Stomach (tissue), 9 donors: Measurements from ENCODE around the gene SMIM44. TPM values are rescaled to one million over a fixed set of nuclear protein-coding genes. Genes with fewer than 3 reads are reported as not detected.

Source experiments
- DNase-seq, 2 donors: peaks; one replicate each; pipeline versions ENCODE4 v3.0.0 to v3.0.0-alpha.2; 2013 to 2019
- H3K27ac ChIP-seq, 5 donors: fragments of 200-600 bp in 4 of 5; sonication (generic) in 4 of 5; one replicate each; pipeline ENCODE4 v1.5.1; 2013 to 2019; ENCODE audit warnings: mild to moderate bottlenecking in 1 of 5, moderate library complexity in 1 of 5
- H3K27me3 ChIP-seq, 3 donors: fragments of 200-600 bp; sonication (generic); one replicate each; pipeline ENCODE4 v1.5.1; 2017 to 2019; ENCODE audit warnings: mixed run types in 1 of 3
- H3K36me3 ChIP-seq, 4 donors: fragments of 200-600 bp; sonication (generic); 1 replicate in 3 of 4; 2 replicates in 1 of 4; pipeline ENCODE4 v1.5.1; 2016 to 2019
- H3K4me1 ChIP-seq, 4 donors: fragments of 200-600 bp; sonication (generic); one replicate each; pipeline ENCODE4 v1.5.1; 2016 to 2019
- H3K4me3 ChIP-seq, 4 donors: fragments of 200-600 bp; sonication (generic) in 3 of 4; one replicate each; pipeline ENCODE4 v1.5.1; 2016 to 2019; ENCODE audit warnings: mild to moderate bottlenecking in 1 of 4
- H3K9me3 ChIP-seq, 4 donors: fragments of 200-600 bp; sonication (generic); one replicate each; pipeline ENCODE4 v1.5.1; 2016 to 2019
- EP300 ChIP-seq: sonication (generic); formaldehyde crosslinking; IDR thresholded peaks from one replicate; pipeline ENCODE4 v1.6.1; 2017; ENCODE audit warnings: antibody characterized with exemption
- POLR2A ChIP-seq, 4 donors: fragments of 450-650 bp; IDR thresholded peaks; one replicate each; pipeline ENCODE4 v1.6.1; 2016; ENCODE audit warnings: antibody characterized with exemption in 4 of 4, control low read depth in 2 of 4, mild to moderate bottlenecking in 1 of 4, moderate library complexity in 1 of 4
- POLR2AphosphoS5 ChIP-seq, 3 donors: sonication (generic); formaldehyde crosslinking; IDR thresholded peaks; one replicate each; pipeline ENCODE4 v1.6.1; 2016; ENCODE audit warnings: antibody characterized with exemption in 3 of 3
- WGBS, 5 donors: extraction: QIAGEN DNeasy Blood & Tissue Kit in 3 of 5; methylation state at CpG; one replicate each; pipeline versions ENCODE4 v1.1.5 to v1.1.7; 2013 to 2018; 5-methylcytosine and 5-hydroxymethylcytosine counted together
- intact Hi-C: fragments of 100-400 bp; cut with DNase I; formaldehyde crosslinking; loops from one replicate; pipeline ENCODE4 v1.15.1; 2023; ENCODE audit warnings: low total_unique reads
- polyA plus RNA-seq, 3 donors: library from polyadenylated mRNA; stranded (reverse); fragments of 200-250 nt; gene quantifications; one replicate each; pipeline ENCODE4 v1.2.3, GENCODE V29; 2013
- total RNA-seq, 5 donors: library from RNA; depleted of rRNA; stranded (reverse); fragments of >200 nt; gene quantifications; one replicate each; pipeline versions ENCODE4 v1.1.0 to v1.2.3, GENCODE V29; 2014 to 2016
- TF ChIP-seq, protein P1 (sequence below), 7 experiments: fragments of 450-650 bp in 4 of 7; fragments of 200-600 bp in 3 of 7; sonication (generic) in 3 of 7; IDR thresholded peaks; one replicate each; pipeline ENCODE4 v1.5.1; 2016 to 2019; ENCODE audit warnings: antibody characterized with exemption in 7 of 7, control low read depth in 2 of 7, mild to moderate bottlenecking in 1 of 7
- donor health status: healthy with polysubstance abuse.
- donor health status: Bipolar disorder and iron deficiency.
- donor health status: healthy.

Gene SMIM44
- total and polyA plus RNA-seq, 8 donors = 2.7 TPM; not detected in 7

DNA sequence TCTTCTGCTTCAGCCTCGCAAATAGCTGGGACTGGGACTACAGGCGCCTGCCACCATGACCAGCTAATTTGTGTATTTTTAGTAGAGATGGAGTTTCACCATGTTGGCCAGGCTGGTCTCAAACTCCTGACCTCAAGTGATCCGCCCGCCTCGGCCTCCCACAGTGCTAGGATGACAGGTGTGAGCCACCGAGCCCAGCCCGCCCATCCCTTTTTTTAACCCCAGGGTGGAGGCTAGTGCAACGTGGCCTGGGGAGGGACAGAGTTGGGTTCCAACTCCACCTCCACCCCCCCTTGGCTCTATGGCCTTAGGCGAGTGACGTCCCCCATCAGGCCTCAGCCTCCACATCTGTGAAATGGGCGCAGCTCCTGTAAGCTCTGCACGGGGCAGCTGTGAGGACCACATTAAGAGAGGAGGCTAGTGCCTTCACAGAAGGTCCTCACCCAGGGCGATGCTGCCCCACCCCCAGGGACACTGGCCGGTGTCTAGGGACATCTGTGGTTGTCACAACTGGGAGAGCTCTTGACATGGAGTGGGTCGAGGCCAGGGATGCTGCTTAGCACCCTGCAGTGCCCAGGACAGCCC is 40.7 kb downstream of the SMIM44 start:
- peaks cover 19 to 61% (median 30%) of the 10 kb centered on the region in 4 donors for H3K4me1 ChIP-seq
- H3K9me3 ChIP-seq = no peaks in the 10 kb centered on the region
- intact Hi-C loops = no loop called here
- 84 to 94% (median 89%) methylated on average over 13 to 15 of the region's 15 CpGs for WGBS, 5 donors
- H3K36me3 ChIP-seq = peaks cover 55 to 97% (median 89%) of the 10 kb centered on the region in 4 donors
- no peak for DNase-seq
- H3K4me3 ChIP-seq = no peak overlapping the region
- TF ChIP-seq EP300 = no peak
- TF ChIP-seq, protein P1, sequence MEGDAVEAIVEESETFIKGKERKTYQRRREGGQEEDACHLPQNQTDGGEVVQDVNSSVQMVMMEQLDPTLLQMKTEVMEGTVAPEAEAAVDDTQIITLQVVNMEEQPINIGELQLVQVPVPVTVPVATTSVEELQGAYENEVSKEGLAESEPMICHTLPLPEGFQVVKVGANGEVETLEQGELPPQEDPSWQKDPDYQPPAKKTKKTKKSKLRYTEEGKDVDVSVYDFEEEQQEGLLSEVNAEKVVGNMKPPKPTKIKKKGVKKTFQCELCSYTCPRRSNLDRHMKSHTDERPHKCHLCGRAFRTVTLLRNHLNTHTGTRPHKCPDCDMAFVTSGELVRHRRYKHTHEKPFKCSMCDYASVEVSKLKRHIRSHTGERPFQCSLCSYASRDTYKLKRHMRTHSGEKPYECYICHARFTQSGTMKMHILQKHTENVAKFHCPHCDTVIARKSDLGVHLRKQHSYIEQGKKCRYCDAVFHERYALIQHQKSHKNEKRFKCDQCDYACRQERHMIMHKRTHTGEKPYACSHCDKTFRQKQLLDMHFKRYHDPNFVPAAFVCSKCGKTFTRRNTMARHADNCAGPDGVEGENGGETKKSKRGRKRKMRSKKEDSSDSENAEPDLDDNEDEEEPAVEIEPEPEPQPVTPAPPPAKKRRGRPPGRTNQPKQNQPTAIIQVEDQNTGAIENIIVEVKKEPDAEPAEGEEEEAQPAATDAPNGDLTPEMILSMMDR (IDR thresholded peaks at IDR 0.05) = no peak
- TF ChIP-seq POLR2AphosphoS5 (IDR thresholded peaks at IDR 0.05) = no peak
- TF ChIP-seq POLR2A (IDR thresholded peaks at IDR 0.05) = no peak
- H3K27me3 ChIP-seq = no peaks in the 10 kb centered on the region
- H3K27ac ChIP-seq = peak overlapping the region in 1 of 5 donors; percentile 71

DNA sequence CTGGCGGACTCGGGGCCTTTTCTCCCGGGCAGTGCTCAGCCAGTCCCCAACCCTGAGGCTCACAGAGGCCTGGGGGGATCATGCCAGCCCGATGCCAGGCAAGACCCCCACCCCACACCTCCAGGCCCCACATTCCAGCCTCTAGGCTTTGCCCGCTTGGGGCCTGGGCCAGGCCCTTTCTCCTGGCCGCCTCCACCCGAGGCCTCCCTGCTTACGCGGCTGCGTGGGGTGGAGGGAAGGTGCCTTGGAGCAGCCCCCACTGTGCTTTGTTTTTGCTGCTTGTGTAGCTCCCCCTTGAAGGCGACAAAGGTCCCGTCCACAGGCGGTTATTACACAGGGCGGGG is 41.3 kb downstream of the SMIM44 start:
- WGBS, 5 donors = 75 to 87% (median 81%) methylated on average over 14 of the region's 14 CpGs
- H3K4me3 ChIP-seq = no peak overlapping the region
- peaks cover 19 to 61% (median 30%) of the 10 kb centered on the region in 4 donors for H3K4me1 ChIP-seq
- H3K9me3 ChIP-seq = no peaks in the 10 kb centered on the region
- no peak for DNase-seq
- intact Hi-C loops = no loop called here
- peaks cover 57 to 97% (median 89%) of the 10 kb centered on the region in 4 donors for H3K36me3 ChIP-seq
- no peaks in the 10 kb centered on the region for H3K27me3 ChIP-seq
- peak overlapping the region in 4 of 5 donors; percentile 20 to 71 (median 60) for H3K27ac ChIP-seq
- TF ChIP-seq, protein P1 (IDR thresholded peaks at IDR 0.05) = no peak
- TF ChIP-seq POLR2AphosphoS5 (IDR thresholded peaks at IDR 0.05) (no peak), POLR2A (IDR thresholded peaks at IDR 0.05) (no peak), EP300 (no peak)

DNA sequence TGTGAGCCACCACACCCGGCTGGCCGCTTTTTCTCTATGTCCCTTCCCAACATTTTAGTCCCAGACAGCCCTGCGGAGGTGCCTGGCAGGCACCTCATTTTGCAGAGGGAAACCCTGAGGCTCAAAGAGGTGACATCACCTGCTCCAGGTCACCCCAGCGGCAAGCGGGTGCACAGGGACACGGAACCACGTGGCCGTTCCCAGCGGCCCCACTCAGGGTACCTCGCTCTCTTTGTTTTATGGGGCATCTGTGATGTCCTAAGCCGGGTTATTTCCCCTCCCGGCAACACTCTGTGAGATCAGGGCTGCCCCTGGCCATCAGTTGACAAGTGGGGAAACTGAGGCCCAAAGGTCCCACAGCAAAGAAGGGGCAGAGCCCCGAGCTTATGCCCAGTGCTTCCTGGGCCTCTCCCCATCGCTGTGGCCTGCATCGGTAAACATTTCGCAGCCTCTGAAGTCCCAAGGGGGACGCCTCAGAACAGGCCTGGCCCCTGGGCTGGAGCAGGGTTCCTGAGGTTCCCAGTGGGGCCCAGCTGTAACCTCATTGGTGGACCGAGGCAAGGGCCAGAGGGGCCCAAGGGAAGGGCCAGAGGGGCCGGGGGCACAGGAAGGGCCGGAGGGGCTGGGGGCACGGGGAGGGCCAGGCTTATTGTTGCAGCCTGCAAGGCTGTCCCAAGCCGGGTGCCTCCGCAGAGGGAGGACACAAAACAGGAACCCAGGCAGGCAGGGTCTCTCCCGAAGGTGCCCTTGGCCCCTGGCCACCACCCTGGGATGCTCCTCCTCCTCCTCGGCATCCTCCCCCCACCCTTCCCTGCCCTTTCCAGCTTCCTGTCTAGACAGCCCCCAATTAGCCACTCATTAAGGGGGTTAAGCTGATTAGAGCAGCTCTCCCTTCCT is 41.9 kb downstream of the SMIM44 start:
- H3K4me3 ChIP-seq = no peak overlapping the region
- peaks cover 19 to 61% (median 30%) of the 10 kb centered on the region in 4 donors for H3K4me1 ChIP-seq
- peak in 1 of 2 donors; percentile 56 for DNase-seq
- H3K27me3 ChIP-seq = no peaks in the 10 kb centered on the region
- 79 to 88% (median 83%) methylated on average over 19 to 25 of the region's 25 CpGs for WGBS, 5 donors
- no peak for TF ChIP-seq POLR2A (IDR thresholded peaks at IDR 0.05)
- TF ChIP-seq EP300 = no peak
- TF ChIP-seq POLR2AphosphoS5 (IDR thresholded peaks at IDR 0.05) = no peak
- TF ChIP-seq, protein P1 (IDR thresholded peaks at IDR 0.05) = no peak
- H3K36me3 ChIP-seq = peaks cover 57 to 97% (median 89%) of the 10 kb centered on the region in 4 donors
- no peaks in the 10 kb centered on the region for H3K9me3 ChIP-seq
- intact Hi-C loops = no loop called here
- H3K27ac ChIP-seq = peak overlapping the region; percentile 3 to 71 (median 53)

DNA sequence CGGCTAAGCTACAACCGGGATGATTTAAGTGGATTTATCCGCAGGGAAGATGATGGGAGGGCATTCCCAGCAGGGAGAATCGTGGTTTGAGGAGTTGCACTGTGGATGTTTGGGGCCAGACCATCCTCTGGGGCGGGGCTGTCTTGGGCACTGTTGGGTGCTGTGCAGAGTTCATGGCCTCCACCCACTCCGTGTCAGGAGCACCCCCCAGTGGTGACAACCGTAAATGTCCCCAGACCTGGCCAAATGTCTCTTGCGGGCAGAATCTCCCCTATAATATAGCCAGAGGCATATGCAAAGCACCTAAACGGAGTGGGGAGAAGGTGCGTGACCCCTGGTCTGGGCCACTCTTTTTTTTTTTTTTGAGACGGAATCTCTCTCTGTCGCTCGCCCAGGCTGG is 43.2 kb downstream of the SMIM44 start:
- WGBS, 5 donors = 52 to 71% (median 65%) methylated on average over 13 of the region's 13 CpGs
- H3K27ac ChIP-seq = peak overlapping the region in 1 of 5 donors; percentile 42
- peak; percentile 54 to 57 for DNase-seq

More for the DNA sequence above, 43.2 kb downstream of the SMIM44 start:
- H3K9me3 ChIP-seq = no peaks in the 10 kb centered on the region
- H3K36me3 ChIP-seq = peaks cover 52 to 96% (median 87%) of the 10 kb centered on the region in 4 donors
- intact Hi-C loops = no loop called here
- H3K4me3 ChIP-seq = no peak overlapping the region
- H3K4me1 ChIP-seq = peaks cover 21 to 59% (median 34%) of the 10 kb centered on the region in 4 donors
- TF ChIP-seq POLR2A (IDR thresholded peaks at IDR 0.05) (no peak), POLR2AphosphoS5 (IDR thresholded peaks at IDR 0.05) (no peak), EP300 (no peak)
- TF ChIP-seq, protein P1 (IDR thresholded peaks at IDR 0.05) = peak in 3 of 7 experiments; percentile 31 to 44 (median 39)
- no peaks in the 10 kb centered on the region for H3K27me3 ChIP-seq
